WTC11 (cell line): ENCODE results near the gene ZNF37A. TPM values are rescaled to one million over a fixed set of nuclear protein-coding genes. Genes with fewer than 3 reads are reported as not detected.

Experiments used
- ATAC-seq: fragments of 200-7000 bp; cut with Tn5 transposase; 2 replicates; pipeline ENCODE4 v1.10.0; 2021; ENCODE audit warnings: mild to moderate bottlenecking, moderate library complexity
- CTCF ChIA-PET: fragments of 300-600 bp; sonication (Branson Sonifier 250); formaldehyde crosslinking; loops from one replicate; lab custom pipeline; 2021; ENCODE audit warnings: antibody characterized with exemption; lab: Charles Lee
- POLR2A ChIA-PET: fragments of 350-600 bp; sonication (Branson Sonifier 250); formaldehyde crosslinking; loops from one replicate; lab custom pipeline; 2021; ENCODE audit warnings: antibody characterized with exemption; lab: Charles Lee
- DNase-seq: peaks from one replicate; pipeline ENCODE4 v3.0.0; 2021; ENCODE audit warnings: low spot score
- H3K27ac Mint-ChIP-seq: 2 replicates; pipeline ENCODE4 v1.8.0; 2021; ENCODE audit warnings: mixed read lengths
- H3K27me3 Mint-ChIP-seq: 2 replicates; pipeline ENCODE4 v1.8.0; 2021; ENCODE audit warnings: low read depth, mild to moderate bottlenecking, moderate library complexity, mixed read lengths
- H3K36me3 Mint-ChIP-seq: 2 replicates; pipeline ENCODE4 v1.8.0; 2021; ENCODE audit warnings: mixed read lengths
- H3K4me1 Mint-ChIP-seq: 2 replicates; pipeline ENCODE4 v1.8.0; 2022; ENCODE audit warnings: mixed read lengths
- H3K4me3 Mint-ChIP-seq: 2 replicates; pipeline ENCODE4 v1.8.0; 2021; ENCODE audit warnings: mild to moderate bottlenecking, moderate library complexity, mixed read lengths
- H3K9me3 Mint-ChIP-seq: 2 replicates; pipeline ENCODE4 v1.8.0; 2021; ENCODE audit warnings: mixed read lengths
- ATF1 ChIP-seq: sonication (generic); formaldehyde crosslinking; IDR thresholded peaks from 2 replicates; pipeline ENCODE4 v1.8.1; 2023; ENCODE audit warnings: mild to moderate bottlenecking, moderate library complexity, missing genetic modification reagents
- E2F1 ChIP-seq: sonication (generic); formaldehyde crosslinking; IDR thresholded peaks from 2 replicates; pipeline ENCODE4 v1.8.0; 2022; ENCODE audit warnings: mild to moderate bottlenecking, missing genetic modification reagents
- E2F5 ChIP-seq: sonication (generic); formaldehyde crosslinking; IDR thresholded peaks from 2 replicates; pipeline ENCODE4 v1.8.1; 2022; ENCODE audit warnings: mild to moderate bottlenecking, moderate library complexity, missing genetic modification reagents
- ESRRA ChIP-seq: sonication (generic); formaldehyde crosslinking; IDR thresholded peaks from 2 replicates; pipeline ENCODE4 v1.8.1; 2022; ENCODE audit warnings: mild to moderate bottlenecking, missing genetic modification reagents, borderline replicate concordance
- ETV6 ChIP-seq: sonication (generic); formaldehyde crosslinking; IDR thresholded peaks from 2 replicates; pipeline ENCODE4 v1.8.1; 2022; ENCODE audit warnings: mild to moderate bottlenecking, missing genetic modification reagents
- IRF2 ChIP-seq: sonication (generic); formaldehyde crosslinking; IDR thresholded peaks from 2 replicates; pipeline ENCODE4 v1.8.0; 2022; ENCODE audit warnings: low read depth, missing genetic modification reagents, borderline replicate concordance
- JUN ChIP-seq: sonication (generic); formaldehyde crosslinking; IDR thresholded peaks from 2 replicates; pipeline ENCODE4 v1.8.0; 2023; ENCODE audit warnings: mild to moderate bottlenecking, missing genetic modification reagents
- NFE2L1 ChIP-seq: sonication (generic); formaldehyde crosslinking; IDR thresholded peaks from 2 replicates; pipeline ENCODE4 v1.8.1; 2023; ENCODE audit warnings: missing genetic modification reagents
- OVOL2 ChIP-seq: fragments of 250-450 bp; sonication (Bioruptor Pico); IDR thresholded peaks from 2 replicates; pipeline ENCODE4 v1.9.0; 2021; ENCODE audit warnings: mild to moderate bottlenecking, borderline replicate concordance
- PREB ChIP-seq: sonication (generic); formaldehyde crosslinking; IDR thresholded peaks from 2 replicates; pipeline ENCODE4 v1.8.1; 2022; ENCODE audit warnings: mild to moderate bottlenecking, missing genetic modification reagents, moderate library complexity, borderline replicate concordance
- SMAD3 ChIP-seq: sonication (generic); formaldehyde crosslinking; IDR thresholded peaks from 2 replicates; pipeline ENCODE4 v1.8.0; 2022; ENCODE audit warnings: missing genetic modification reagents, mild to moderate bottlenecking, borderline replicate concordance
- SMAD4 ChIP-seq: sonication (generic); formaldehyde crosslinking; IDR thresholded peaks from 2 replicates; pipeline ENCODE4 v1.8.0; 2022; ENCODE audit warnings: mild to moderate bottlenecking, missing genetic modification reagents
- SOX15 ChIP-seq: fragments of 250-450 bp; sonication (Bioruptor Pico); IDR thresholded peaks from 2 replicates; pipeline ENCODE4 v1.9.0; 2021; ENCODE audit warnings: mild to moderate bottlenecking
- TP53 ChIP-seq: sonication (generic); formaldehyde crosslinking; IDR thresholded peaks from 2 replicates; pipeline ENCODE4 v1.8.1; 2023; ENCODE audit warnings: mild to moderate bottlenecking, missing genetic modification reagents
- USF1 ChIP-seq: sonication (generic); formaldehyde crosslinking; IDR thresholded peaks from 2 replicates; pipeline ENCODE4 v1.8.0; 2022; ENCODE audit warnings: mild to moderate bottlenecking, missing genetic modification reagents
- ZMAT4 ChIP-seq: fragments of 250-450 bp; sonication (Bioruptor Pico); IDR thresholded peaks from 2 replicates; pipeline ENCODE4 v1.9.0; 2021; ENCODE audit warnings: mild to moderate bottlenecking
- ZNF423 ChIP-seq: fragments of 250-450 bp; sonication (Bioruptor Pico); IDR thresholded peaks from 2 replicates; pipeline ENCODE4 v2.1.2; 2022; ENCODE audit warnings: mild to moderate bottlenecking, moderate library complexity
- ZNF532 ChIP-seq: fragments of 250-450 bp; sonication (Bioruptor Pico); IDR thresholded peaks from 2 replicates; pipeline ENCODE4 v1.9.0; 2021; ENCODE audit warnings: mild to moderate bottlenecking, borderline replicate concordance
- ZNF671 ChIP-seq: fragments of 250-450 bp; sonication (Bioruptor Pico); IDR thresholded peaks from 2 replicates; pipeline ENCODE4 v1.8.0; 2021; ENCODE audit warnings: mild to moderate bottlenecking
- total RNA-seq: library from RNA; stranded (reverse); gene quantifications from 3 replicates; pipeline ENCODE4 v1.2.3, GENCODE V29; 2021

The ZNF37A gene
- total RNA-seq, 1 experiment from 2014 or later = 8.8 TPM

- POLR2A ChIA-PET = no interaction called here
- Mint-ChIP-seq H3K4me3 (no peak overlapping the region), H3K27me3 (peaks cover 20% of the 10 kb centered on the region), H3K27ac (no peak overlapping the region), H3K9me3 (peaks cover 86% of the 10 kb centered on the region), H3K36me3 (peaks cover 88% of the 10 kb centered on the region), H3K4me1 (no peaks in the 10 kb centered on the region)
- ATAC-seq (no peak), DNase-seq (no peak)
- TF ChIP-seq E2F5 = no peak
- no peak for TF ChIP-seq OVOL2 (CRISPR knock-in tag)
- TF ChIP-seq JUN (CRISPR knock-in tag) = no peak
- no peak for TF ChIP-seq E2F1 (CRISPR knock-in tag)
- CTCF ChIA-PET = no interaction called here
Observed at GRCh38 chr10:38119038-38119437, 24.9 kb downstream of the ZNF37A start.

- Mint-ChIP-seq H3K4me3 (no peak overlapping the region), H3K9me3 (peaks cover 88% of the 10 kb centered on the region), H3K27me3 (peaks cover 6% of the 10 kb centered on the region), H3K4me1 (no peaks in the 10 kb centered on the region), H3K27ac (no peak overlapping the region), H3K36me3 (peaks cover 71% of the 10 kb centered on the region)
- TF ChIP-seq SMAD3 (CRISPR knock-in tag) (no peak), ZMAT4 (no peak), IRF2 (no peak), ZNF423 (CRISPR knock-in tag) (no peak), ESRRA (CRISPR knock-in tag) (no peak), SMAD4 (CRISPR knock-in tag) (no peak), ETV6 (CRISPR knock-in tag) (no peak), PREB (no peak), ZNF671 (CRISPR knock-in tag) (no peak), TP53 (no peak), SOX15 (no peak), ATF1 (CRISPR knock-in tag) (no peak), NFE2L1 (CRISPR knock-in tag) (no peak), USF1 (CRISPR knock-in tag) (no peak), ZNF532 (CRISPR knock-in tag) (no peak)
- DNase-seq (no peak), ATAC-seq (no peak)
- CTCF ChIA-PET = no interaction called here
- POLR2A ChIA-PET = no interaction called here
Observed at GRCh38 chr10:38127812-38128211, 33.7 kb downstream of the ZNF37A start.
